Stomach (tissue), 4 donors: Measurements from ENCODE around the gene COTL1.

Experiments
- CTCF ChIP-seq, 7 experiments: fragments of 450-650 bp in 4 of 7; fragments of 200-600 bp in 3 of 7; sonication (generic) in 3 of 7; IDR thresholded peaks; one replicate each; pipeline ENCODE4 v1.5.1; 2016 to 2019; ENCODE audit warnings: antibody characterized with exemption in 7 of 7, control low read depth in 2 of 7, mild to moderate bottlenecking in 1 of 7
- EP300 ChIP-seq: sonication (generic); formaldehyde crosslinking; IDR thresholded peaks from one replicate; pipeline ENCODE4 v1.6.1; 2017; ENCODE audit warnings: antibody characterized with exemption
- POLR2A ChIP-seq, 4 donors: fragments of 450-650 bp; IDR thresholded peaks; one replicate each; pipeline ENCODE4 v1.6.1; 2016; ENCODE audit warnings: antibody characterized with exemption in 4 of 4, control low read depth in 2 of 4, mild to moderate bottlenecking in 1 of 4, moderate library complexity in 1 of 4

- TF ChIP-seq CTCF (IDR thresholded peaks at IDR 0.05) (no peak), EP300 (no peak), POLR2A (IDR thresholded peaks at IDR 0.05) (no peak)
Observed at GRCh38 chr16:84557059-84557458, 60.8 kb downstream of the COTL1 start.
